T-cell (primary cell): ENCODE measurements around the gene OTOS. TPM values are rescaled to one million over a fixed set of nuclear protein-coding genes. Genes with fewer than 3 reads are reported as not detected.

ENCODE experiments used
- ATAC-seq, 4 experiments: fragments of 200-7000 bp in 3 of 4; fragments of 150-1000 bp in 1 of 4; cut with Tn5 transposase; replicated peaks in 1 of 4; 1 replicate in 3 of 4; 2 replicates in 1 of 4; pipeline ENCODE4 v1.10.0; 2021; ENCODE audit warnings: moderate library complexity in 3 of 4, mild to moderate bottlenecking in 2 of 4, moderate number of reproducible peaks in 1 of 4
- CTCF ChIA-PET, 2 donors: fragments of 300-600 bp; sonication (Branson Sonifier 250); formaldehyde crosslinking; loops; one replicate each; lab custom pipeline; 2022; ENCODE audit warnings: antibody characterized with exemption in 2 of 2; lab: Charles Lee
- POLR2A ChIA-PET, 2 donors: fragments of 300-600 bp; sonication (Branson Sonifier 250); formaldehyde crosslinking; loops; one replicate each; lab custom pipeline; 2022; ENCODE audit warnings: antibody characterized with exemption in 2 of 2; lab: Charles Lee
- DNase-seq, 35 experiments: peaks; one replicate each; pipeline versions ENCODE4 v3.0.0 to v3.0.0-alpha.2; 2013 to 2023
- H3K27ac ChIP-seq: one replicate; pipeline ENCODE4 v1.5.1; 2013; ENCODE audit warnings: low read length
- H3K27me3 ChIP-seq, 2 experiments: replicated peaks in 1 of 2; 1 replicate in 1 of 2; 2 replicates in 1 of 2; pipeline versions ENCODE4 v1.6.1 to v1.7.0; 2013; ENCODE audit warnings: low read length in 1 of 2, mixed read lengths in 1 of 2; ENCODE audit not compliant: control insufficient read depth in 2 of 2, insufficient read depth in 2 of 2; ENCODE audit errors: extremely low read depth in 1 of 2
- H3K36me3 ChIP-seq, 2 donors: 1 replicate in 1 of 2; 2 replicates in 1 of 2; pipeline versions ENCODE4 v1.6.1 to v1.7.0; 2013; ENCODE audit warnings: low read length in 1 of 2; ENCODE audit not compliant: control insufficient read depth in 2 of 2, insufficient read depth in 1 of 2; ENCODE audit errors: extremely low read depth in 1 of 2
- H3K4me1 ChIP-seq, 2 experiments: 1 replicate in 1 of 2; 2 replicates in 1 of 2; pipeline versions ENCODE4 v1.6.1 to v1.7.0; 2013; ENCODE audit warnings: low read length in 2 of 2, mixed read lengths in 1 of 2; ENCODE audit not compliant: insufficient read depth in 2 of 2, control insufficient read depth in 1 of 2; ENCODE audit errors: extremely low read depth in 1 of 2
- H3K4me3 ChIP-seq, 2 donors: 1 replicate in 1 of 2; 2 replicates in 1 of 2; pipeline versions ENCODE4 v1.5.1 to v1.7.0; 2013; ENCODE audit warnings: mild to moderate bottlenecking in 2 of 2, low read length in 1 of 2, moderate library complexity in 1 of 2; ENCODE audit not compliant: control insufficient read depth in 1 of 2; ENCODE audit errors: extremely low read depth in 1 of 2
- H3K9me3 ChIP-seq: 2 replicates; pipeline ENCODE4 v1.7.0; 2013
- H3K27ac Mint-ChIP-seq, 2 donors: one replicate each; pipeline ENCODE4 v1.8.0; 2020 to 2021; ENCODE audit warnings: mild to moderate bottlenecking in 2 of 2, mixed read lengths in 2 of 2
- H3K27me3 Mint-ChIP-seq, 2 donors: one replicate each; pipeline ENCODE4 v1.8.0; 2021 to 2022; ENCODE audit warnings: mixed read lengths in 2 of 2
- H3K36me3 Mint-ChIP-seq: one replicate; pipeline ENCODE4 v1.8.0; 2021; ENCODE audit warnings: mixed read lengths
- H3K4me1 Mint-ChIP-seq, 3 donors: one replicate each; pipeline ENCODE4 v1.8.0; 2020 to 2022; ENCODE audit warnings: mixed read lengths in 3 of 3, mild to moderate bottlenecking in 1 of 3
- H3K4me3 Mint-ChIP-seq, 3 donors: one replicate each; pipeline ENCODE4 v1.8.0; 2020 to 2022; ENCODE audit warnings: mild to moderate bottlenecking in 3 of 3, mixed read lengths in 3 of 3, moderate library complexity in 3 of 3
- H3K9me3 Mint-ChIP-seq, 3 donors: one replicate each; pipeline ENCODE4 v1.8.0; 2020 to 2022; ENCODE audit warnings: mixed read lengths in 3 of 3
- WGBS: methylation state at CpG from one replicate; pipeline ENCODE4 v1.1.5; 2013; ENCODE audit warnings: missing lambda C conversion rate; ENCODE audit not compliant: insufficient coverage; 5-methylcytosine and 5-hydroxymethylcytosine counted together
- total RNA-seq, 35 experiments: library from RNA in 6 of 35; stranded (reverse) in 6 of 35; fragments of 120-200 nt in 1 of 35; gene quantifications; one replicate each; pipeline versions ENCODE4 v1.2.1 to v1.2.4 and lab custom pipeline; 2013 to 2026

Gene OTOS
- total RNA-seq, 5 donors from 2014 or later (not counting 1 experiment from before 2014, with no cell fraction given): not detected

DNA sequence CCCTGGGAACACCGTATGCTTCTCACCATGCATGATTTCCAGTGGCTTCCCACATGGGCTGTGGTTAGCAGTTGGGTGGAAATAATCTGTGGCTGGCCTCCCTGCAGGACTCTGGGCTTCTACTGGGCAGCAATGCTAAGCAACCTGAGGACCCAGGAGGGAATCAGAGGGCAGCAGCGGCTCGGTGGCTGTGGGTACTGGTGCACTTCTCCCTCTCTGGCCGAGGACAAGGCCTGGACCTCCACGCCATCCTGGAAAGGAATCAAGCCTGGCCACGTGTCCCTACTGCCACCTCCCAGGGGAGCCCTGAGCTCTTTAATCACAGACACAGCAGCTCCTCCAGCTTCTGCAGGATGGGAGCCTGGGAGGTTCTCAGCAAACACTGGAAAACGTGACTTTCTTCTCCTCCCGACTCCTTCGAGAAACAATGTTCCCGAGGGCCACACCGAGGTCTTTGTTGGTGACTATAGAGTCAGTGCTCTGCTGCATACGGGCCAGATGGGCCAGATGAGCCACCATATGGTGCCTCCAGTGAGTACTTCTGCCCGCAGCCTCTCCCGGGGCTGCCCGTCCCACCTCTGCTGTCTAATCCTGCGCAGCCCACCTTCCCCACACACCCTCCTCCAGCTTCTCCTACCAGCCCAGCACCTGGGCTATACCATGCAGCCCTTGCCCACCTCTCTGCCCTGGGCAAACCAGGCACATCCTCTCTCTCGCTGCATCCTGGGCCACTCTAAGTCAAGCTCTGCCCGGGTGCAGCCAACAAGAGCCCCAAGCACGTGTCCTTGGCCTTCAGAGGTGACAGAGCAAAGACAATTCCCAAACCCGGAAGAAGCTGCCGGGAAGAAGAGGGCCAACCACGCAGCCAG, 42.8 kb upstream of the OTOS start:
- POLR2A ChIA-PET: no interaction called here
- no peak for DNase-seq
- peaks cover 18 to 43% of the 10 kb centered on the region in 2 donors for H3K27me3 Mint-ChIP-seq
- peaks cover 0 to 44% of the 10 kb centered on the region in 2 experiments for H3K27me3 ChIP-seq
- no peaks in the 10 kb centered on the region for H3K36me3 ChIP-seq
- no peaks in the 10 kb centered on the region for H3K36me3 Mint-ChIP-seq
- CTCF ChIA-PET: no interaction called here
- H3K9me3 Mint-ChIP-seq: peaks cover 0 to 7% (median 5%) of the 10 kb centered on the region in 3 donors
- ATAC-seq: no peak
- H3K27ac ChIP-seq: no peak overlapping the region
- no peaks in the 10 kb centered on the region for H3K4me1 Mint-ChIP-seq
- H3K4me3 ChIP-seq: no peak overlapping the region
- H3K9me3 ChIP-seq: peaks cover 3% of the 10 kb centered on the region
- no peak overlapping the region for H3K4me3 Mint-ChIP-seq
- 75% methylated on average over 22 of the region's 22 CpGs for WGBS
- H3K4me1 ChIP-seq: no peaks in the 10 kb centered on the region
- H3K27ac Mint-ChIP-seq: no peak overlapping the region

DNA sequence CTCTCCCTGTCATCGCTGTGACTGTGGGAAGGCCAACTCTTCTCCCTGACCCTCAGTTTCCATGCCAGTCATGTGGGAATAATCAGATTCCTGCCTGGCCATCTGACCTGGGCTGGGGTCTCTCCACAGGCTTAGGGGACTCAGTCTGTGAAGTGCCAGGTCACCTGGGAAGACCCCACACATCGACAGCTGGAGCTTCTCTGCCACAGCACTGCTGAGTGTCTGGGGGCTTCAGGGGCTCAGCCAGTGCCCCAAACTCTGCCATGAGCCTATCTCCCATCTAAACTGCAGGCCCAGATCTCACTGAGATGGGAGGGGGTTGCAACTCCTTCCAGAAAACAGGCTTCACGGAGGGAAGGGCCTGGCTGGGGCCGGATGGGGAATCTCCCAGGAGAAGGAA, 42.0 kb upstream of the OTOS start:
- H3K4me1 Mint-ChIP-seq: no peaks in the 10 kb centered on the region

DNA sequence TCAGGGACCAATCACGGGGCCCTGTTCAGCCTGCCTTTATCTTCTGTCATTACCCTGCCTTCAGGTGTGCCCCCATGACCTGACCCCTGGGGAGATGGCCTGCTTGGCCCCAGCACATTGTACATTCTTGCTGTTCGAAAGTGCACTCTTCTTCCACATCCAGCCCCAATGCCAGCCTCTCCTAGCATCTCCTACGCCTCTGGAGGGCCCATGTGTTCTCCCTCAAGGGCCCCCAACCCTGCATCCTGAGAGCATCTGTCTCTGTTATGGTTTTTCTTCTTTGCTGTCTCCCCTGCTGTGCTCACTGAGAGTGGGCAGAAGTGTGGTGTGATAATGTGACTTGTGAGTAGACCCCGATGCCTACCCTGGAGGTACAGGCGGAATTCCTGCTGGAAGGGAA, 41.5 kb upstream of the OTOS start:
- CTCF ChIA-PET: no interaction called here
- Mint-ChIP-seq H3K27me3 (peaks cover 24 to 50% of the 10 kb centered on the region in 2 donors), H3K36me3 (no peaks in the 10 kb centered on the region), H3K4me3 (no peak overlapping the region), H3K9me3 (peaks cover 0 to 2% (median 0%) of the 10 kb centered on the region in 3 donors), H3K27ac (no peak overlapping the region), H3K4me1 (no peaks in the 10 kb centered on the region)
- DNase-seq: no peak
- Histone ChIP-seq H3K4me3 (no peak overlapping the region), H3K36me3 (no peaks in the 10 kb centered on the region), H3K4me1 (no peaks in the 10 kb centered on the region), H3K27me3 (peaks cover 0 to 45% of the 10 kb centered on the region in 2 experiments), H3K27ac (no peak overlapping the region), H3K9me3 (no peaks in the 10 kb centered on the region)
- POLR2A ChIA-PET: no interaction called here
- ATAC-seq: no peak
- WGBS: 36% methylated on average over 2 of the region's 5 CpGs

More for the DNA sequence above, 42.0 kb upstream of the OTOS start:
- ChIA-PET POLR2A (no interaction called here), CTCF (no interaction called here)
- no peak for DNase-seq
- peaks cover 0 to 45% of the 10 kb centered on the region in 2 experiments for H3K27me3 ChIP-seq
- H3K36me3 ChIP-seq: no peaks in the 10 kb centered on the region
- no peak overlapping the region for H3K4me3 ChIP-seq
- Mint-ChIP-seq H3K36me3 (no peaks in the 10 kb centered on the region), H3K4me3 (no peak overlapping the region), H3K27me3 (peaks cover 24 to 48% of the 10 kb centered on the region in 2 donors), H3K27ac (no peak overlapping the region), H3K9me3 (peaks cover 0 to 2% (median 0%) of the 10 kb centered on the region in 3 donors)
- peaks cover 2% of the 10 kb centered on the region for H3K9me3 ChIP-seq
- H3K27ac ChIP-seq: no peak overlapping the region
- ATAC-seq: no peak
- 79% methylated on average over 4 of the region's 4 CpGs for WGBS
- H3K4me1 ChIP-seq: no peaks in the 10 kb centered on the region

- peaks cover 0 to 48% of the 10 kb centered on the region in 2 experiments for H3K27me3 ChIP-seq
- no peak for DNase-seq
- no peak overlapping the region for H3K27ac ChIP-seq
- POLR2A ChIA-PET: no interaction called here
- Mint-ChIP-seq H3K27ac (no peak overlapping the region), H3K36me3 (no peaks in the 10 kb centered on the region), H3K9me3 (no peaks in the 10 kb centered on the region), H3K4me1 (no peaks in the 10 kb centered on the region), H3K4me3 (no peak overlapping the region), H3K27me3 (peaks cover 27 to 50% of the 10 kb centered on the region in 2 donors)
- no peak for ATAC-seq
- no peaks in the 10 kb centered on the region for H3K9me3 ChIP-seq
- H3K4me3 ChIP-seq: no peak overlapping the region
- no peaks in the 10 kb centered on the region for H3K36me3 ChIP-seq
- 76% methylated on average over 6 of the region's 8 CpGs for WGBS
- CTCF ChIA-PET: no interaction called here
- no peaks in the 10 kb centered on the region for H3K4me1 ChIP-seq
Measured at GRCh38 chr2:240179941-240180666, 39.6 kb upstream of the OTOS start.

DNA sequence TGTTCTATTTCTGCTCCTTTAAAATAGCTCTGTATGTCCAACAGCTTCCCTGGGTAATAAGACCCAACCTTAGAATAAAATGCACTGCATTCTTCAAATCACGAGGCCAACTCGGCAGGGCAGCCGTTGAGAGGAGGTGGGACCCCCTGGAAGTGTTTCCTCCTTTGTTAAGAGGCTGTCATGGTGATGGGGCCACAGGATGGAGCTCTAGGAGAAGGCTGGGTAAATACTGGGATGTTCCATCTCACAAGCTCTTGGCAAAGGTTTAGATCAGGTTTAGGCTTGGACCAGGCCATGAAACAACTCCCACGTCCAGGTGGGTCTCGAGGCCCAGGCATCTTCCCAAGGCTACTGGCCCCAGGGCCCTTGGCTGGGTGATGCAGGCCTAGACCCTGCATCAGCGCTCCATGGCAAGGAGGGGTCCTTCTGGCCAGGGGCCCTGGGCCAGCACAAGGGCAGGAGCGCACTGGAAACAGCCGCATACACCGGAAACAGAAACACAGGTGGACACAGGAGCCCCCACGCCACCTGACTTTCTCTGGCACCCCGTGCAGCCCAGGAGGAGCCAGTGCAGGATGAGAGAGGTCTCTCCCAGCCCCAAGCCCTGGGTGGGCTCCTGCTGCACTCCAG, 38.8 kb upstream of the OTOS start:
- peaks cover 0 to 44% of the 10 kb centered on the region in 2 experiments for H3K27me3 ChIP-seq
- H3K4me1 Mint-ChIP-seq: no peaks in the 10 kb centered on the region
- DNase-seq: no peak
- 68% methylated on average over 8 of the region's 11 CpGs for WGBS
- H3K9me3 Mint-ChIP-seq: no peaks in the 10 kb centered on the region
- H3K4me3 ChIP-seq: no peak overlapping the region
- H3K27ac ChIP-seq: no peak overlapping the region
- ATAC-seq: no peak
- H3K4me3 Mint-ChIP-seq: no peak overlapping the region
- no peaks in the 10 kb centered on the region for H3K4me1 ChIP-seq
- ChIA-PET POLR2A (no interaction called here), CTCF (no interaction called here)
- H3K27me3 Mint-ChIP-seq: peaks cover 27 to 46% of the 10 kb centered on the region in 2 donors
- no peaks in the 10 kb centered on the region for H3K36me3 ChIP-seq
- H3K9me3 ChIP-seq: no peaks in the 10 kb centered on the region
- H3K27ac Mint-ChIP-seq: no peak overlapping the region
- no peaks in the 10 kb centered on the region for H3K36me3 Mint-ChIP-seq

GRCh38 chr2:240178564-240178963, 38.1 kb upstream of the OTOS start:
- Histone ChIP-seq H3K4me1 (no peaks in the 10 kb centered on the region), H3K9me3 (no peaks in the 10 kb centered on the region), H3K27me3 (peaks cover 0 to 42% of the 10 kb centered on the region in 2 experiments), H3K36me3 (no peaks in the 10 kb centered on the region), H3K4me3 (no peak overlapping the region), H3K27ac (no peak overlapping the region)
- POLR2A ChIA-PET: no interaction called here
- no peak for DNase-seq
- Mint-ChIP-seq H3K9me3 (no peaks in the 10 kb centered on the region), H3K4me3 (no peak overlapping the region), H3K36me3 (no peaks in the 10 kb centered on the region), H3K27ac (no peak overlapping the region), H3K4me1 (no peaks in the 10 kb centered on the region), H3K27me3 (peaks cover 27 to 45% of the 10 kb centered on the region in 2 donors)
- 76% methylated on average over 2 of the region's 3 CpGs for WGBS
- CTCF ChIA-PET: no interaction called here
- ATAC-seq: no peak
